ENCODE results near the gene PRKAR1B.

PRKAR1B gene

DNA sequence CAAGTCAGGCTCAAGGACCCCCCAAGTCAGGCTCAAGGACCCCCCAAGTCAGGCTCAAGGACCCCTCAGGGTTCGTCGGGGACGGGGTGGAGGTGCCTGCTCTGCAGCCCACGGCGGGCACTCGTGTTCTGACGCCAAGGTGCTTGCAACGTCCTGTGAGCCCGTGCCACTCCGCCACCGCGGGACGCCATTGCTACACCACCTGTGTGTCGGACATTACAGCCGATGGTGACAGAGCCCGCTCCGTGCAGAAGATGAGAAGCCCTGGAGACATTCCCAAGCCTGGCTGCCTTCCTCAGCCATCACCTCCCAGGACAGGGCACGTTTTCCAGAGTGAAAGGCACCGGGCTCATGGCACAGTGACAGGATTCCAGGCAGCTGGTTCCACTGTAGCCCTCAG is 98.3 kb downstream of the PRKAR1B start:
- DNase-seq (ENCODE audit: low read depth), result no peak

DNA sequence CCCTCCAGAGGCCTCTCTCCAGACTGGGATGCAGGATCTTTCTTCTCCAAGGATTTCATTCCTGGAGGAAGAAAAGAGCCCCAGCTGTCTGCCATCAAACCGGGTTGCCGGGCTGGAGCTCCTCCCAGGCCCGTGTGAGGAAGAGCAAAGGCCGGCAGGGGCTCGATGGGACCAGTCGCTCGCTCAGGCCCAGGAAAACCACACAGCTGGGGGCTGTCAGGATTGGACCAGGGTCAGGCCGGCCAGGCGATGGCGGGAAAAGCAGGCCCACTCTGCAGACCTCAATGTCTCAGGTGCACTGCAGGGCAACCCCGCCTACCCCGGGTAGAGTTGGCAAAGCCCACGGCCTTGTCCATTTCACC is 98.7 kb downstream of the PRKAR1B start:
- no peak for DNase-seq (ENCODE audit: low read depth)
- TF ChIP-seq, protein P1, sequence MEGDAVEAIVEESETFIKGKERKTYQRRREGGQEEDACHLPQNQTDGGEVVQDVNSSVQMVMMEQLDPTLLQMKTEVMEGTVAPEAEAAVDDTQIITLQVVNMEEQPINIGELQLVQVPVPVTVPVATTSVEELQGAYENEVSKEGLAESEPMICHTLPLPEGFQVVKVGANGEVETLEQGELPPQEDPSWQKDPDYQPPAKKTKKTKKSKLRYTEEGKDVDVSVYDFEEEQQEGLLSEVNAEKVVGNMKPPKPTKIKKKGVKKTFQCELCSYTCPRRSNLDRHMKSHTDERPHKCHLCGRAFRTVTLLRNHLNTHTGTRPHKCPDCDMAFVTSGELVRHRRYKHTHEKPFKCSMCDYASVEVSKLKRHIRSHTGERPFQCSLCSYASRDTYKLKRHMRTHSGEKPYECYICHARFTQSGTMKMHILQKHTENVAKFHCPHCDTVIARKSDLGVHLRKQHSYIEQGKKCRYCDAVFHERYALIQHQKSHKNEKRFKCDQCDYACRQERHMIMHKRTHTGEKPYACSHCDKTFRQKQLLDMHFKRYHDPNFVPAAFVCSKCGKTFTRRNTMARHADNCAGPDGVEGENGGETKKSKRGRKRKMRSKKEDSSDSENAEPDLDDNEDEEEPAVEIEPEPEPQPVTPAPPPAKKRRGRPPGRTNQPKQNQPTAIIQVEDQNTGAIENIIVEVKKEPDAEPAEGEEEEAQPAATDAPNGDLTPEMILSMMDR (IDR thresholded peaks at IDR 0.05; ENCODE audit: insufficient read depth, low read depth, low read length, missing control alignments), result no peak
- H3K4me3 ChIP-seq (ENCODE audit: low read length), result no peak overlapping the region

More for the DNA sequence above, 98.3 kb downstream of the PRKAR1B start:
- no peak overlapping the region for H3K4me3 ChIP-seq (ENCODE audit: low read length)
- TF ChIP-seq, protein P1 (IDR thresholded peaks at IDR 0.05; ENCODE audit: insufficient read depth, low read depth, low read length, missing control alignments), result no peak

DNA sequence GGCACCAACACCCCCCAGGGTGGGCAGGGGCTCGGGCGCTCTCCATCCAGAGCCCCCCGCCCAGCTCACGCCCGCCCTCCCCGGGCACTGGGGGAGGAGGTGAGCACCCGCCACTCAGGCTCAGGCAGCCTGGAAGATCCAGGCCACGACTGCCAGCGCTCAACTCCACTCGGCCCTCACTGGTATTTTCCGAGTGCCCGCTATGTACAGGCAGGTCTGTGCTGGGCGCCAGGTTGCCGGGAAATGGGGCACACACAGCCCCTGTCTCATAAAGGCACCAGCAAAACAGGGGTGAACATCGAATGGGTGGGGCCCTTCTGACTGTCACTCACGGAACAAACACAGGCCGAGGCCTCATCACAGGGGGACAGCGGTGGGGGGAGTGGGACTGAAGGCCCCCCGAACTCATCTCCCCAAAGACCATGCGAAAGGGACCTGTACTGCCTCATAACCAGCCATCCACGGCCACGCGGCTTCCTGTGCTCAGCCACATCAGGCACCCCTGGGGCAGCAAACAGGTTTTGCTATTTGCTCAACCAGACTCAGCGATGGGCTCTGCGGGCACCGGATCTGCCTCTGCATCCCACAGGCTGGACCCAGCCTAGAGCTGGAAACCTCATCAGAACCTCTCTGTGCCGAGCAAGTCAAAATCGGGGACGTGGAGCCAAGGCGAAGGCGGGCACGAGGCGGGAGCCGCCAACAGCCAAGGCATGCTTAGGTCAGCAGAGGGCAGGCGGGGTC is 99.2 kb downstream of the PRKAR1B start:
- H3K4me3 ChIP-seq (ENCODE audit: low read length), result no peak overlapping the region
- no peak for DNase-seq (ENCODE audit: low read depth)
- TF ChIP-seq, protein P1 (IDR thresholded peaks at IDR 0.05; ENCODE audit: insufficient read depth, low read depth, low read length, missing control alignments), result no peak

DNA sequence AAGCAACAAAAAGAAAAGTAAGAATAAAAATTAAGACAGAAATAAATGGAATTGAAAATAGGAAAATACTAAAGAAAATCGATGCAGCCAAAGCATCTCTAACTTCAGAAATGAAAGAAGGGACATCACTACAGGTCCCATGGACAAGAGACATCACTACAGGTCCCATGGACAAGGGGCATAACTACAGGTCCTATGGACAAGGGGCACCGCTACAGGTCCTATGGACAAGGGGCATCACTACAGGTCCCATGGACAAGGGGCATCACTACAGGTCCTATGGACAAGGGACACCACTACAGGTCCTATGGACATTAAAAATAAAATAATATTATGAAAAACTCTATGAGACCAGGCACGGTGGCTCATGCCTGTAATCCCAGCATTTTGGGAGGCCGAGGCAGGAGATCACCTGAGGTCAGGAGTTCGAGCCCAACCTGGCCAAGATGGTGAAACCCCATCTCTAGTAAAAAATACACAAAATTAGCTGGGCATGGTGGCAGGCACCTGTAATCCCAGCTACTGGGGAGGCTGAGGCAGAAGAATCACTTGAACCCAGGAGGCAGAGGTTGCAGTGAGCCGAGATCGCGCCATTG is 101.6 kb downstream of the PRKAR1B start:
- no peak for DNase-seq (ENCODE audit: low read depth)
- TF ChIP-seq, protein P1 (IDR thresholded peaks at IDR 0.05; ENCODE audit: insufficient read depth, low read depth, low read length, missing control alignments), result no peak
- H3K4me3 ChIP-seq (ENCODE audit: low read length), result no peak overlapping the region

DNA sequence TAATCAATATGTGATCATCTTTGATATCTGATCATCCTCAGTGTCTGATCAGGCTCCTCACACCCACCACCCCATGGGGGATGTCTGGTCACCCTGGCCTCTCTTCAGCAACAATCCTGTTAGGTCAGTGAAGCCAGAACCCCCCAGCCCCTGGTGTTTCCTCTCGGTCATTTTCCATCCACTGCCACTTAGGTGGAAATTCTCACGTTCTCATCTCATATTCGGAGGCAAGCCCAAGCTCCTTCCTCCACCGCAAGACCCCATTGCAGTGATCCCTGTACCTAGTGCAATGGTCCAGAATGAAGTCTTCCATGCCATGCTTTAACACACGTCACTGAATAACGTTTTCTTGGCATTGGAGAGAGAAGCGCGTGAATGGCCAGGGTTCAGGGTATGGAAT is 103.6 kb downstream of the PRKAR1B start:
- TF ChIP-seq, protein P1 (IDR thresholded peaks at IDR 0.05; ENCODE audit: insufficient read depth, low read depth, low read length, missing control alignments), result no peak
- no peak for DNase-seq (ENCODE audit: low read depth)
- no peak overlapping the region for H3K4me3 ChIP-seq (ENCODE audit: low read length)

DNA sequence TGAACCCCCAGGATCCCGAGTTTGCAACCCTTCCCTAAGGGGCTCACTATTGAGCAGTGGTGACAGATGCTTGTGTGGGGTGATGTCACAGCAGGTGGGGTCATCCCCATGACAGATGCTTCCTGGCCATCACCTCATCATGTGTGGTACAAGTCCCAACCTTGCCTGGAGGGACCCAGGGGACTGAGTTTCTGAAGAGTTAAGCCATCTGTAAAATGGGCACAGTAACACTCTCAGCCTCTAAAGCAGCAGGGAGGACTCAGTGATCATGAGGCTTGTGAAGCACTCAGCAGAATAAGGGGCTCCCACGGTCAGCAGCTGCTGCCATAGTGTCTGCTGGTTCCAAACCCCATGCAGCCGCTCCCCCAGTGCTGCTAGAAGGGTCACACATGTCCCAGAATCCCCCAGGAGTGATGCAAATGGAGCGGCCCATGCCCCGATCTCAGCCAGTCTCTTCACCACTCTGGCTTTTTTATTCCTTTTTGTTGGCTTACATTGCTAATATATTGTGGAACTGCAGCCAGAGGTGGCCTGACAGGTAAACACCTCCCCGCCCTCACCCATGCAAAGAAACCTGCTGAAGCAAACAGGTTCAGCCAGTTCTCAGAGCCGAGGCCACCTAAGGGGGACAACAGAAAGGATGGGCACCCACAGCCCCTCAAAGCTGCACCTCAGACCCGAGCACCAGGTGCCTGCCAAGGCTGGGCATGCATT is 105.4 kb downstream of the PRKAR1B start:
- TF ChIP-seq, protein P1 (IDR thresholded peaks at IDR 0.05; ENCODE audit: insufficient read depth, low read depth, low read length, missing control alignments), result no peak
- no peak overlapping the region for H3K4me3 ChIP-seq (ENCODE audit: low read length)
- peak; percentile 54 for DNase-seq (ENCODE audit: low read depth)
